Measurements from ENCODE around the gene DAZAP1. TPM values are rescaled to one million over a fixed set of nuclear protein-coding genes. Genes with fewer than 3 reads are reported as not detected.

DAZAP1 gene
- 100 to 1,000 TPM in 1 of 7 donors, 10 to 100 TPM in 6; 35.4 to 113 (median 79.5) TPM for total RNA-seq
- polyA plus RNA-seq = 10 to 100 TPM; 29.6 to 58.5 TPM
- long read RNA-seq, donor 1, partial matches to known transcripts = 11 of 20 reads
- long read RNA-seq, donor 1, other reads (novel, unspliced or antisense) = 2 of 20 reads
- long read RNA-seq, donor 2, transcript DAZAP1-203 (5 exons, 3,943 nt) = minor isoform, 6 of 92 reads
- long read RNA-seq, donor 2, transcript DAZAP1-211 (12 exons, 2,157 nt) = minor isoform, 8 of 92 reads
- long read RNA-seq, donor 2, transcript DAZAP1-201 (12 exons, 2,160 nt) = minor isoform, 17 of 92 reads
- long read RNA-seq, donor 2, transcript DAZAP1-208 (1 exons, 3,642 nt) = major isoform, 49 of 92 reads
- long read RNA-seq, donor 2, partial matches to known transcripts = 7 of 92 reads
- long read RNA-seq, donor 2, other reads (novel, unspliced or antisense) = 0 of 92 reads
- long read RNA-seq, donor 3, transcript DAZAP1-201 (12 exons, 2,160 nt) = major isoform, 17 of 49 reads
- long read RNA-seq, donor 3, transcript DAZAP1-208 (1 exons, 3,642 nt) = minor isoform, 10 of 49 reads
- long read RNA-seq, donor 3, partial matches to known transcripts = 3 of 49 reads
- long read RNA-seq, donor 3, other reads (novel, unspliced or antisense) = 9 of 49 reads

DNA sequence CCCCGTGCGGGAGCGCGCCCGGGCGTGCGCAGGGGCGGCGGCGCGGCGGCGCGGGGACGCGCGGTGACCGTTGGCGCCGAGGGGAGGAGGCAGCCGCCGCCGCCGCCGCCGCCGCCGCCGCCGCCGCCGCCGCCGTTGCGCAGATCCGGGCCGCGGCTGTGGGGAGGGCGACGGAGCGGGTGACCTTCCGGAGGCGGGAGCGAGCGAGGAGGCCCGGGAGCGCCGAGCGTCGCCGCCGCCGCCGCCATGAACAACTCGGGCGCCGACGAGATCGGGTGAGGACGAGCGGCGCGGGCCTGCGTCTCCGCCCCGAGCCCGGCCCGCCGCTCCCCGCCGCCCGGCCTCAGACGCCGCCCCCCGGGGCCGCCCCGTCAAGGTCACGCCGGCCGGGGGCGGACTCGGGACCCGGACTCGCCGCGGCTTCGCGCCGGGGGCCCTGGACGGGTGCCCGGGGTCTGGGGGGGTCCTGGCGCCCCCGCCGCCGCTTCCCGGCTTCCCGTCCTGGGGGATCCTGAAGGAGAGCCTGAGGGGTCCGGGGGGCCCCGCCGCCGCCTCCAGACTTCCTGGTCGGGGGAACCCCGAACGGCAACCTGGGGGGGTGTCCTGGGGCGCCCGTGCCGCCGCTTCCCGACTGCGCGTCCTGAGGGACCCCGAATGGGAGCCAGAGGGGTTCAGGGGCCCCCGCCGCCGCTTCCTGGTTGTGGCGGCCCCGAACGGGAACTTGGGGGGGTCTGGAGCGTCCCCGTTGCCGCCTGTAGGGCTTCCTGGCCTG, at the start of gene DAZAP1:
Gene DAZAP1, plus strand, starts transcription at position 59 of the 772 bp plus-strand sequence. Its CDS starts 188 bp downstream, at position 247.
- no peak for TF ChIP-seq CTCF (IDR thresholded peaks at IDR 0.05)
- peak; percentile 39 for TF ChIP-seq POLR2A (IDR thresholded peaks at IDR 0.05)
- 0 to 3% (median 1%) methylated on average over 6 to 118 of the region's 121 CpGs for WGBS, 3 donors

DNA sequence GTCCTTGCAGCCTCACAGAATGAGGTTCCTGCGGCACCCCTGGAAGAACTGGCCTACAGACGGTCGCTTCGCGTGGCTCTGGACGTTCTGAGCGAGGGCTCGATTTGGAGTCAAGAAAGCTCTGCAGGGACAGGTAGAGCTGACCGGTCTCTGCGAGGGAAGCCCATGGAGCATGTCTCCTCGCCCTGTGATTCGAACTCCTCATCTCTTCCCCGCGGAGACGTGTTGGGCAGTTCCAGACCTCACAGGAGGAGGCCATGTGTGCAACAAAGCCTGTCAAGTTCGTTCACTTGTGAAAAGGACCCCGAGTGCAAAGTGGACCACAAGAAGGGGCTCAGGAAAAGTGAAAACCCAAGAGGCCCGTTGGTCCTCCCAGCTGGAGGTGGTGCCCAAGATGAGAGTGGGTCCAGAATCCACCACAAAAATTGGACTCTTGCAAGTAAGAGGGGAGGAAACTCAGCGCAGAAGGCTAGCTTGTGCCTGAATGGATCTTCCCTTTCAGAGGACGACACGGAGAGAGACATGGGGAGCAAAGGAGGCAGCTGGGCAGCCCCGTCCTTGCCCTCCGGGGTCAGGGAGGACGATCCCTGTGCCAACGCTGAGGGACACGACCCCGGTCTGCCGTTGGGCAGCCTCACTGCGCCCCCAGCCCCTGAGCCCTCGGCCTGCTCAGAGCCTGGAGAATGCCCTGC, 47.1 kb upstream of the DAZAP1 start:
- DNase-seq = no peak
- Histone ChIP-seq H3K4me3 (no peak overlapping the region), H3K4me1 (ENCODE audit: insufficient read depth) (peaks cover 26% of the 10 kb centered on the region), H3K27me3 (no peaks in the 10 kb centered on the region), H3K36me3 (no peaks in the 10 kb centered on the region), H3K9me3 (no peaks in the 10 kb centered on the region), H3K27ac (peak overlapping the region; percentile 55 to 62)
- WGBS, 3 donors = 40 to 52% (median 43%) methylated on average over 28 to 30 of the region's 30 CpGs
- intact Hi-C loops (cut with DNase I) = no loop called here
- TF ChIP-seq EP300 (IDR thresholded peaks at IDR 0.05) (no peak), POLR2A (IDR thresholded peaks at IDR 0.05) (no peak), CTCF (IDR thresholded peaks at IDR 0.05) (no peak)

More for the DNA sequence above, at the start of gene DAZAP1:
- peak; percentile 53 to 77 (median 74) for DNase-seq
- H3K4me3 ChIP-seq = peak within 1 kb of the TSS; percentile 87
- peaks cover 37% of the 10 kb centered on the region for H3K4me1 ChIP-seq (ENCODE audit: insufficient read depth)
- H3K36me3 ChIP-seq = no peaks in the 10 kb centered on the region
- intact Hi-C loops (cut with DNase I) = no loop called here
- H3K27me3 ChIP-seq = no peaks in the 10 kb centered on the region
- H3K9me3 ChIP-seq = no peaks in the 10 kb centered on the region
- peak within 1 kb of the TSS; percentile 55 to 75 for H3K27ac ChIP-seq

DNA sequence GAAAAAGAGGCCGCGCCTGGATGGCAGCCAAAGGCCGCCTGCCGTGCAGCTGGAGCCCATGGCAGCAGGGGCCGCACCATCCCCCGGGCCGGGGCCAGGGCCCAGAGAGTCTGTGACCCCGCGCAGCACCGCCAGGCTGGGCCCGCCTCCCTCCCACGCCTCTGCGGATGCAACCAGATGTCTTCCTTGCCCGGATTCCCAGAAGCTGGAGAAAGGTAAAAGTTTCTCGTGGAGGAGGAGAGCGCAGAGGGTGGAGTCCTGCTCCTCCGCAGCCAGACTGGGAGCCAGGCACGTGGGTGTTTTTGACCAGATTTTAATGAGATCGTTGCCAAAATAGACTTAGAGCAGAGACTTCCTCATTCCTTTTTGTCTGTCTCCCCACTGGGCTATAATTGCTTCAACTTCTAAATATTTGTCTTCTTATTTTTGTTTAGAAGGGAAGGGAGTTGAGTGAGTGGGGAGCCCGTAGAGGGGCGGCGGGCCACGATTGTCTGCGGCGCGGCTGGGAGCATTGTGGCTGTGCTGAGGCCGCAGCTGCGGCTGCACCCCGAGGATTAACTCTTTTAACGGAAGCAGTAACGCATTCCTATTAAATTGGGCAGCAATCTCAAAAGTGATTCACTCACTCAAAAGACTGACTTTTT, 46.4 kb upstream of the DAZAP1 start:
- H3K36me3 ChIP-seq = no peaks in the 10 kb centered on the region
- no peaks in the 10 kb centered on the region for H3K27me3 ChIP-seq
- peak overlapping the region; percentile 55 to 62 for H3K27ac ChIP-seq
- peaks cover 26% of the 10 kb centered on the region for H3K4me1 ChIP-seq (ENCODE audit: insufficient read depth)
- no peak for TF ChIP-seq EP300 (IDR thresholded peaks at IDR 0.05)
- no peak for TF ChIP-seq CTCF (IDR thresholded peaks at IDR 0.05)
- TF ChIP-seq POLR2A (IDR thresholded peaks at IDR 0.05) = no peak
- WGBS, 3 donors = 1 to 6% (median 6%) methylated on average over 31 of the region's 31 CpGs
- DNase-seq = peak; percentile 79 to 95 (median 91)
- no peaks in the 10 kb centered on the region for H3K9me3 ChIP-seq
- peak overlapping the region; percentile 15 for H3K4me3 ChIP-seq
- intact Hi-C loops (cut with DNase I) = no loop called here

Measured in ovary (tissue), 10 donors.